NCI-H748 treated with DMSO at 0.1 percent for 48 hours (cell line): ENCODE results near the gene IKZF3.
"Not testable (repeated sequence)": the region's sequence is repeated elsewhere in the genome, so short reads cannot be mapped to it uniquely, and the experiment has no call there.

Experiments used
- DNase-seq: peaks from one replicate; lab custom pipeline; 2025; lab: John Stamatoyannopoulos, UW

Gene IKZF3

DNA sequence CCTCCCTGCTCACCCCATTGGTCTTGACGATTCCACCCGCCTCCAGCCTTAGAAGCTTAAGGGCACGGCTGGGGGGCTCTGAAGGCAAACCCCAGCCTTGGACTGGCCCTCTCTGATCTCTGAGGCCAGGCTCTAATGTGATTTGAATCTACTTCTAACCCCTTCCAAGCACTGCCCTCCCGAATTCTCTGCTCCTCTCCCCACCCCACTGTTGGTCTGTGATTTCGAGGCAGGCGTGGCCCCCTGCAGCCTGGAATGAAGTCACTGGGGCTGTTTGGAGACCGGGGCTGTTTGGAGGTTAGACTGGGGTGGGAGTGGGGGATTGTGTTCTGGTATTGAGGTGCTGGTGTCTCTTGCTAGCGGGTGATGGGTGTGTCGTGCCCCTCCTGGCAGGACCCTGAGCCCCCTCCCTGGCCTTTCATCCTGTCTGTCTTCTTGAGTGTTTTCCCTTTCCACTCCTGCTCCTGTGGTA is 124.2 kb downstream of the IKZF3 start:
- DNase-seq = no peak

DNA sequence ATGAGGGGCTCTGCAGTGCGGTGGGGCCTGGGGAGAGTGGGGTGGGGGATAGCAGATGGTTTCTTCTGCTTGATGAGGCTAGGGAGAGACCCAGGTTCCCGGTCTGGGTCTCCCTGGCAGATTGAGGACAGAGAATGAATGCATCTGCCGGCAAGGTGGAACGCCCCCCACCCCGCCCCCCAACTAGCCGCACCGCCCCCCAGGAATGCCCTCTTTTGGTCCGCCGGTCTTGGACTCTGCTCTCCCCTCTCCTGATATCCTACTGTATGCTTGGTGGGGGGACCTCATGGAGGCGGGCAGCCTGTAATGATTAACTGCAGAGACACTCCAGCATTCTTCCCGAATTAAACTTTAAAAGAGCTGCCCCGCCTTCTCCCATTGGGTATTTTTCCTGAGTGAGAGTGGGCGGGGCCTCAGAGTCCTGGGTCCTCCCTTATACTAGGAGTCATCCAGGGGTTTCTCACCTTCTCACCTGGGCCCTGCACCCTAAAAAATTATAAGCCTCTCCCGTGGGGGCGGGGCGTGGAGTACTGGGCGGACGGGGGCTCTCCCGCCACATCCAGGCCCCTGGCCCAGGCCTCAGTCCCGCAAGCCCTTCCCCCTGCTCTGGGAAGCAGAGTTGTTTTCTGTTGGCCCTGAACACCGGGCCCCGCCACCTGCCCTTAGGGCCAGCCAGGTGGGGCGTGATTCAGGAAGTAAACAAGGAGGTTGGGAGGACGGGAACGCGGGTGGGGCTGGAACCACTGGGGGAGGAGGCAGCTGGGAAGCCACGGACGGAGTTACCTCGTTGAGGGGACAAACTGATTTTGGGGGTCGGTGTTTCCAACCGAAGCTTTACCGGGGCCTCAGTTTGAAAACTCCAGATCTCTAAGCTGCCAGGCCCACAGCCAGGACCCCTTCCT is 124.9 kb downstream of the IKZF3 start:
- DNase-seq = peak; percentile 65

- peak; percentile 43 for DNase-seq
Observed at GRCh38 chr17:39738568-39738901, 125.6 kb downstream of the IKZF3 start.

GRCh38 chr17:39737760-39738567 is 126.1 kb downstream of the IKZF3 start, which contains the start of gene GRB7:
Gene GRB7, plus strand, starts transcription at chr17:39737938. Its CDS starts 4,364 bp downstream, at chr17:39742302.
- peak; percentile 80 for DNase-seq

- no peak for DNase-seq
Observed at GRCh38 chr17:39737206-39737759, 126.8 kb downstream of the IKZF3 start.

GRCh38 chr17:39736319-39737165 is 127.6 kb downstream of the IKZF3 start:
- DNase-seq = no peak

- DNase-seq = no peak
Observed at GRCh38 chr17:39735882-39736281, 128.2 kb downstream of the IKZF3 start.

- no peak for DNase-seq
Observed at GRCh38 chr17:39732586-39732985, 131.5 kb downstream of the IKZF3 start.

GRCh38 chr17:39730095-39730921 is 133.8 kb downstream of the IKZF3 start, which contains the start of gene MIEN1:
Gene MIEN1, minus strand, starts transcription at chr17:39730532. Its CDS starts 37 bp downstream, at chr17:39730495.
- peak; percentile 83 for DNase-seq

- DNase-seq = no peak
Observed at GRCh38 chr17:39729280-39729851, 134.7 kb downstream of the IKZF3 start.

DNA sequence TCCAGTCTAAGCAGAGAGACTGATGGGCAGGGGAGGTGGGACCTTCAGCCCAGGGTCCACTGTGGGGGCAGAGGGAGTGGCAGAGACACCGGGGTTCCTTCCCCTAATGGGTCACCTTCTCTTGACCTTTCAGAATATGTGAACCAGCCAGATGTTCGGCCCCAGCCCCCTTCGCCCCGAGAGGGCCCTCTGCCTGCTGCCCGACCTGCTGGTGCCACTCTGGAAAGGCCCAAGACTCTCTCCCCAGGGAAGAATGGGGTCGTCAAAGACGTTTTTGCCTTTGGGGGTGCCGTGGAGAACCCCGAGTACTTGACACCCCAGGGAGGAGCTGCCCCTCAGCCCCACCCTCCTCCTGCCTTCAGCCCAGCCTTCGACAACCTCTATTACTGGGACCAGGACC is 136.6 kb downstream of the IKZF3 start:
- no peak for DNase-seq

DNA sequence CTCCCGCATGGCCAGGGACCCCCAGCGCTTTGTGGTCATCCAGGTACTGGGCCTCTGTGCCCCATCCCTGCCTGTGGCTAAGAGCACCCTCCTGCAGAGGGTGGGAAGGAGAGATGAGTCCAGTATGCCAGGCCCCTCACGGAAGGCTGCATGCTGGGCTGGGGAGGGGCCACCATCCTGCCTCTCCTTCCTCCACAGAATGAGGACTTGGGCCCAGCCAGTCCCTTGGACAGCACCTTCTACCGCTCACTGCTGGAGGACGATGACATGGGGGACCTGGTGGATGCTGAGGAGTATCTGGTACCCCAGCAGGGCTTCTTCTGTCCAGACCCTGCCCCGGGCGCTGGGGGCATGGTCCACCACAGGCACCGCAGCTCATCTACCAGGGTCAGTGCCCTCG is 137.5 kb downstream of the IKZF3 start:
- no peak for DNase-seq

DNA sequence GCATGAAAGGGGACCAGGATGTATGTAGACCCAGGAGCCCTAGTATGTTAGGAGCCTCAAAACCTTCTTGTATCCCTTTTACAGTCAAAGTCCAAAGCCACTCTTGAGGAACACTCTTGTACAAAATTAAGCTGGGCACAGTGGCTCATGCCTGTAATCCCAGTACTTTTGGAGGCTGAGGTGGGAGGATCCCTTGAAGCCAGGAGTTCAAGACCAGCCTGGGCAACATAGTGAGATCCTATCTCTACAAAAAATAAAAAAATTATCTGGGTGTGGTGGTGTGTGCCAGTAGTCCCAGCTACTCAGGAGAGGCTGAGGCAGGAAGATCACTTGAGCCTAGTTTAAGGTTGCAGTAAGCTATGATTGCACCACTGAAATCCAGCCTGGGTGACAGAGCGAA is 138.2 kb downstream of the IKZF3 start:
- not testable (repeated sequence) for DNase-seq

GRCh38 chr17:39724731-39725130 is 139.4 kb downstream of the IKZF3 start:
- no peak for DNase-seq

GRCh38 chr17:39722965-39723848 is 140.9 kb downstream of the IKZF3 start:
- no peak for DNase-seq

GRCh38 chr17:39722104-39722503 is 142.0 kb downstream of the IKZF3 start:
- no peak for DNase-seq

DNA sequence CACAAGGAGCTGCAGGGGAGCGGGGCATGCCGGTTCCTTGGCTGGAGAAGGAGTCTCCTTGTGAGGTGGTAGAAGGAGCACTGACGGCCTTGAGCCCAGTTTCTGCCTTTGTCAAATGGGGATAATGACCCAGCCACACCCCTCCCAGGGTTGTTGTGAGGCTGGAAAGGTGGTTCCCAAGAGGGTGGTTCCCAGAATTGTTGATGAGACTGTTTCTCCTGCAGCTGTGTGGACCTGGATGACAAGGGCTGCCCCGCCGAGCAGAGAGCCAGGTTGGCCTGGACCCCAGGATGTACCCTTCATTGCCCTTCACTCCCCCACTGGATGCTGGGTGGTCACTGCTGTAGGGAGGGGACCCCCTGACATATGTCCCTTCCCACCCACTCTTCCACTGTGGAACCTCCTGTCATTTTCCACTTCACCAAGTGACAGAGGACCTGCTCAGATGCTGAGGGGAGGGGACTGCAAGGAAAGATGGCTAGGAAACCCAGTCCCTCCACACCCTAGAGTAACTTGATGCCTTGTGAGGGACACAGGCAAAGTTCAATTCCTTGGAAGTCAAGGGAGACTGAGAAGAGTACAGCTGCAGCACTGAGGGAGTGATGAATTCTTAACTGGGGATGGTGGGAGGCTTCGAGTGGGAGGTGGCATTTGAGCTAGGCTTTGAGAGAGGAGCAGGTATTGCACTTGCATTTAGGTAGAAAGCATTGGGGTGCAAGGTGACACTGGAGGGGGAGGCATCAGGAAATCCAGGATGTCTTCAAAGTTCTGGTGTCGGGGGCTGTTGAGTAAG is 144.4 kb downstream of the IKZF3 start:
- DNase-seq = no peak

DNA sequence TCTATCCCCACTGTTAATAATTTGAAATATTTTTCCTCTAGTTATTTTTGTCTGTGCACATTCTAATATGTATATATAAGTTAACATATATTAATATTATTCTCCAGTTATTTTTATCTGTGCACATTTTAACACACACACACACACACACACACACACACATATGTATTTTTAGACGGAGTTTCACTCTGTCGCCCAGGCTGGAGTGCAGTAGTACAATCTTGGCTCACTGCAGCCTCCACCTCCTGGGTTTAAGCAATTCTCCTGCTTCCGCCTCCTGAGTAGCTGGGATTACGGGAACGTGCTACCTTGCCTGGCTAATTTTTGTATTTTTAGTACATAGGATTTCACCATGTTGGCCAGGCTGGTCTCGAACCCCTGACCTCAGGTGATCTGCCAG is 146.5 kb downstream of the IKZF3 start:
- DNase-seq = no peak
